Measurements from ENCODE around the gene ALKBH5.

- TF ChIP-seq RFX5 (IDR thresholded peaks at IDR 0.05; ENCODE audit: low read length) (no peak), CTCF (IDR thresholded peaks at IDR 0.05) (no peak), POLR2AphosphoS5 (IDR thresholded peaks at IDR 0.05; ENCODE audit: low read depth, low read length) (no peak), MAX (IDR thresholded peaks at IDR 0.05; ENCODE audit: low read depth) (no peak), TEAD4 (IDR thresholded peaks at IDR 0.05; ENCODE audit: borderline replicate concordance, insufficient read depth) (no peak), EP300 (IDR thresholded peaks at IDR 0.05; ENCODE audit: borderline replicate concordance in 1 of 2, low read depth in 1 of 2, low read length in 1 of 2) (no peak)
Measured at GRCh38 chr17:18156976-18157280, 26.7 kb upstream of the ALKBH5 start.
